ENCODE measurements around the gene PIPOX.

- TF ChIP-seq POLR2AphosphoS5 (IDR thresholded peaks at IDR 0.05) = no peak
- no peak for TF ChIP-seq CTCF (IDR thresholded peaks at IDR 0.05)
- no peak for TF ChIP-seq POLR2A (IDR thresholded peaks at IDR 0.05; ENCODE audit: low read depth)
Observed at GRCh38 chr17:29093090-29093871, 50.3 kb downstream of the PIPOX start.
